IMR-90 (cell line): Measurements from ENCODE around the gene HKDC1.

Source experiments
- CTCF ChIP-seq: conservative IDR thresholded peaks from 2 replicates; pipeline ENCODE4 v1.5.1; 2012; ENCODE audit warnings: mild to moderate bottlenecking, low read depth, low read length, improper control_type of control experiment
- RAD21 ChIP-seq: IDR thresholded peaks from 2 replicates; pipeline ENCODE4 v1.6.1; 2012; ENCODE audit warnings: low read length, improper control_type of control experiment

GRCh38 chr10:69247313-69247710 is 27.2 kb downstream of the HKDC1 start:
- TF ChIP-seq CTCF = no peak
- no peak for TF ChIP-seq RAD21
